Calu3 (cell line): ENCODE data around the gene DUSP16. TPM values are rescaled to one million over a fixed set of nuclear protein-coding genes. Genes with fewer than 3 reads are reported as not detected.

Source experiments
- BruUV-seq: library from RNA; stranded (reverse); fragments of 400-500 nt; replicated peaks from 2 replicates; lab custom pipeline; 2021; lab: Mats Ljungman, UMichigan
- CTCF ChIA-PET: fragments of 300-600 bp; sonication (Branson Sonifier 250); formaldehyde crosslinking; loops from one replicate; lab custom pipeline; 2022; ENCODE audit warnings: antibody characterized with exemption; lab: Charles Lee
- DNase-seq: peaks from one replicate; pipeline ENCODE4 v3.0.0; 2022
- H3K27ac Mint-ChIP-seq: one replicate; pipeline ENCODE4 v1.8.0; 2022; ENCODE audit warnings: mixed read lengths; ENCODE audit not compliant: unreplicated experiment
- H3K27me3 Mint-ChIP-seq: one replicate; pipeline ENCODE4 v1.8.0; 2022; ENCODE audit warnings: mixed read lengths; ENCODE audit not compliant: unreplicated experiment
- H3K36me3 Mint-ChIP-seq: one replicate; pipeline ENCODE4 v1.8.0; 2022; ENCODE audit warnings: mild to moderate bottlenecking, moderate library complexity, mixed read lengths; ENCODE audit not compliant: insufficient read depth, unreplicated experiment
- H3K4me1 Mint-ChIP-seq: one replicate; pipeline ENCODE4 v1.8.0; 2022; ENCODE audit warnings: mild to moderate bottlenecking, low read depth, mixed read lengths; ENCODE audit not compliant: unreplicated experiment
- H3K4me3 Mint-ChIP-seq: one replicate; pipeline ENCODE4 v1.8.0; 2022; ENCODE audit warnings: mild to moderate bottlenecking, low read depth, moderate library complexity, mixed read lengths; ENCODE audit not compliant: unreplicated experiment
- H3K9me3 Mint-ChIP-seq: one replicate; pipeline ENCODE4 v1.8.0; 2022; ENCODE audit warnings: low read depth, mixed read lengths; ENCODE audit not compliant: unreplicated experiment
- intact Hi-C: fragments of 100-400 bp; cut with micrococcal nuclease; formaldehyde crosslinking; loops from one replicate; pipeline ENCODE4 v1.10.0; 2022; ENCODE audit not compliant: unreplicated experiment
- total RNA-seq: library from RNA; stranded (reverse); gene quantifications from 2 replicates; pipeline ENCODE4 v1.2.3, GENCODE V29; 2022
- TF ChIP-seq, protein P1 (sequence below): fragments of 200-600 bp; IDR thresholded peaks from one replicate; pipeline ENCODE4 v1.8.0; 2022; ENCODE audit warnings: antibody characterized with exemption; ENCODE audit not compliant: unreplicated experiment

DUSP16 gene
- total RNA-seq, 1 experiment from 2014 or later = 25.8 TPM

DNA sequence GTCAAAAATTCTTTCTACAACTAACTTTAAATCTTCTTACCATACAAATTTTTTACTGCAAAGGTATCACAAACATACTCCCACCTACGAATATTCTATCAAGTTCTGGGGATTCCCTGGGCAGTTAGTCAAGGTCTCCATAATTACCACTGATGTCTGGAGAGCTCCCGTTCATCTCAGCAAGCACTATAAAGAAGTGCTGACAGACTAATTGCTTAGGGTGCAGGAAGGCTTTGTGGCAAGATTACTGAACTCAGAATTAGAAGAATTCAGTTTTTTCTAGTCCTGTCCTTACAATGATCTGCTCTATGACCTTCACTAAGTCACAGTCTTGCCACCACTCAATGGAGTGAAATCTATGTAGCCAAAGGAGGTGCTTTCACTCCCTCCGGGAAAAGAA, 61.5 kb downstream of the DUSP16 start:
- peaks cover 7% of the 10 kb centered on the region for H3K36me3 Mint-ChIP-seq
- CTCF ChIA-PET = no interaction called here
- H3K4me1 Mint-ChIP-seq = peaks cover 14% of the 10 kb centered on the region
- no peak overlapping the region for H3K27ac Mint-ChIP-seq
- no peak overlapping the region for H3K4me3 Mint-ChIP-seq
- intact Hi-C loops = no loop called here
- TF ChIP-seq, protein P1, sequence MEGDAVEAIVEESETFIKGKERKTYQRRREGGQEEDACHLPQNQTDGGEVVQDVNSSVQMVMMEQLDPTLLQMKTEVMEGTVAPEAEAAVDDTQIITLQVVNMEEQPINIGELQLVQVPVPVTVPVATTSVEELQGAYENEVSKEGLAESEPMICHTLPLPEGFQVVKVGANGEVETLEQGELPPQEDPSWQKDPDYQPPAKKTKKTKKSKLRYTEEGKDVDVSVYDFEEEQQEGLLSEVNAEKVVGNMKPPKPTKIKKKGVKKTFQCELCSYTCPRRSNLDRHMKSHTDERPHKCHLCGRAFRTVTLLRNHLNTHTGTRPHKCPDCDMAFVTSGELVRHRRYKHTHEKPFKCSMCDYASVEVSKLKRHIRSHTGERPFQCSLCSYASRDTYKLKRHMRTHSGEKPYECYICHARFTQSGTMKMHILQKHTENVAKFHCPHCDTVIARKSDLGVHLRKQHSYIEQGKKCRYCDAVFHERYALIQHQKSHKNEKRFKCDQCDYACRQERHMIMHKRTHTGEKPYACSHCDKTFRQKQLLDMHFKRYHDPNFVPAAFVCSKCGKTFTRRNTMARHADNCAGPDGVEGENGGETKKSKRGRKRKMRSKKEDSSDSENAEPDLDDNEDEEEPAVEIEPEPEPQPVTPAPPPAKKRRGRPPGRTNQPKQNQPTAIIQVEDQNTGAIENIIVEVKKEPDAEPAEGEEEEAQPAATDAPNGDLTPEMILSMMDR = no peak
- no peaks in the 10 kb centered on the region for H3K27me3 Mint-ChIP-seq
- DNase-seq = no peak
- no peaks in the 10 kb centered on the region for H3K9me3 Mint-ChIP-seq
- BruUV-seq = no TSS peak

- no TSS peak for BruUV-seq
Measured at GRCh38 chr12:12499909-12500604, 62.6 kb downstream of the DUSP16 start.

DNA sequence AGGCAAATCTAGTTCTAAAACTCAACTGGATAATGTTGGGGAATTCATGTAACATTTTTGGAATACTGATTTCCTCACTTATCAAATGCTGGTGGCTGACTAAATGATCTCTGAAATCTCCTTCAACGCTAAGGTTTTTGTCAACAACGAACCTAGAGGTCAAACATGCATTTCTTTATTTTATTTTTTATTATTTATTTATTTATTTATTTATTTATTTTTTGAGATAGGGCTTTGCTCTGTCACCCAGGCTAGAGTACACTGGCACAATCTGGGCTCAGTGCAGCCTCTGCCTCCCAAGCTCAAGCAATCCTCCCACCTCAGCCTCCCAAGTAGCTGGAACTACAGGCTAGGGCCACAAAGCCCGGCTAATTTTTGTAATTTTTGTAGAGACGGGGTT, 64.5 kb downstream of the DUSP16 start:
- intact Hi-C loops = no loop called here
- CTCF ChIA-PET = no interaction called here
- H3K36me3 Mint-ChIP-seq = peaks cover 7% of the 10 kb centered on the region
- H3K27me3 Mint-ChIP-seq = no peaks in the 10 kb centered on the region
- no TSS peak for BruUV-seq
- no peak overlapping the region for H3K27ac Mint-ChIP-seq
- no peak overlapping the region for H3K4me3 Mint-ChIP-seq
- TF ChIP-seq, protein P1 = no peak
- DNase-seq = no peak
- H3K4me1 Mint-ChIP-seq = peaks cover 9% of the 10 kb centered on the region
- H3K9me3 Mint-ChIP-seq = no peaks in the 10 kb centered on the region

More at GRCh38 chr12:12499909-12500604, 62.6 kb downstream of the DUSP16 start:
- Mint-ChIP-seq H3K4me3 (no peak overlapping the region), H3K4me1 (peaks cover 9% of the 10 kb centered on the region), H3K27me3 (no peaks in the 10 kb centered on the region), H3K27ac (no peak overlapping the region), H3K36me3 (peaks cover 7% of the 10 kb centered on the region), H3K9me3 (no peaks in the 10 kb centered on the region)
- CTCF ChIA-PET = no interaction called here
- DNase-seq = no peak
- intact Hi-C loops = no loop called here
- TF ChIP-seq, protein P1 = no peak

- intact Hi-C loops = no loop called here
- TF ChIP-seq, protein P1 = no peak
- CTCF ChIA-PET = no interaction called here
- Mint-ChIP-seq H3K4me3 (no peak overlapping the region), H3K4me1 (peaks cover 9% of the 10 kb centered on the region), H3K36me3 (peaks cover 7% of the 10 kb centered on the region), H3K27me3 (no peaks in the 10 kb centered on the region), H3K27ac (no peak overlapping the region), H3K9me3 (no peaks in the 10 kb centered on the region)
- no peak for DNase-seq
- BruUV-seq = no TSS peak
Measured at GRCh38 chr12:12495536-12495935, 67.1 kb downstream of the DUSP16 start.
